Fibroblast of skin of right quadriceps (primary cell): ENCODE data around the gene MAP3K10.
"Not testable (repeated sequence)": the region's sequence is repeated elsewhere in the genome, so short reads cannot be mapped to it uniquely, and the experiment has no call there.

Source experiments
- DNase-seq: peaks from one replicate; pipeline ENCODE4 v3.0.0-alpha.2; 2013

MAP3K10 gene

GRCh38 chr19:40217934-40218890, 27.0 kb downstream of the MAP3K10 start, which contains the start of gene TTC9B:
TSS of gene TTC9B (minus strand) at chr19:40218384. CDS start at chr19:40218381, 3 bp downstream.
- peak; percentile 18 for DNase-seq

- not testable (repeated sequence) for DNase-seq
These were observed 27.8 kb downstream of the MAP3K10 start for GRCh38 chr19:40219029-40219428.

- peak; percentile 63 for DNase-seq
These were observed 28.6 kb downstream of the MAP3K10 start for GRCh38 chr19:40219721-40220276.

GRCh38 chr19:40220674-40221073, 29.4 kb downstream of the MAP3K10 start:
- no peak for DNase-seq

GRCh38 chr19:40221858-40222619, 30.8 kb downstream of the MAP3K10 start:
- peak; percentile 86 for DNase-seq

- DNase-seq = no peak
These were observed 32.1 kb downstream of the MAP3K10 start for GRCh38 chr19:40223135-40223822.

GRCh38 chr19:40224342-40225150, 33.3 kb downstream of the MAP3K10 start:
- DNase-seq = no peak

- no peak for DNase-seq
These were observed 34.4 kb downstream of the MAP3K10 start for GRCh38 chr19:40225440-40226305.

GRCh38 chr19:40228346-40228745, 37.1 kb downstream of the MAP3K10 start:
- DNase-seq = no peak

GRCh38 chr19:40228863-40229262, 37.6 kb downstream of the MAP3K10 start:
- DNase-seq = no peak

- peak; percentile 39 for DNase-seq
These were observed 38.3 kb downstream of the MAP3K10 start for GRCh38 chr19:40229484-40229883.

GRCh38 chr19:40229926-40230417, 38.7 kb downstream of the MAP3K10 start:
- DNase-seq = no peak

- DNase-seq = no peak
These were observed 39.8 kb downstream of the MAP3K10 start for GRCh38 chr19:40231057-40231456.

GRCh38 chr19:40231544-40232424, 40.6 kb downstream of the MAP3K10 start:
- no peak for DNase-seq

GRCh38 chr19:40232479-40232878, 41.3 kb downstream of the MAP3K10 start:
- DNase-seq = no peak

- DNase-seq = no peak
These were observed 42.0 kb downstream of the MAP3K10 start for GRCh38 chr19:40232949-40233810.

- DNase-seq = no peak
These were observed 42.7 kb downstream of the MAP3K10 start for GRCh38 chr19:40233811-40234389.
